ENCODE measurements around the gene LRP11.

DNA sequence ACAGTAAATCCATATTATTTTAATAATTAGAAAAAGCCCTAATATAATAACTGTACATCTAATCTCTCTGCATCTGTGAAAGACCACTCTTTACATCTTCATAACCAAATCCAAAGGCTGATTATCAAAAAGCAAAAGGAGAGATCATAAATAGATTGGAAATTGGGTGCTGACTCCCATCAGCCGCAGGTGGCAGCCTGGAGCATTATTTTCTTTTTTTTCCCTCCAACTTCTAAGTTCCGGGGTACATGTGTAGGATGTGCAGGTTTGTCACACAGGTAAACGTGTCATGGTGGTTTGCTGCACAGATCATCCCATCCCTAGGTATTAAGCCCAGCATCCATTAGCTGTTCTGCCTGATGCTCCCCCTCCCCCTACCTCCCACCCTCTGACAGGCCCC, 30.5 kb downstream of the LRP11 start:
- TF ChIP-seq EZH2 (IDR thresholded peaks at IDR 0.05; ENCODE audit: insufficient read depth, poor library complexity, severe bottlenecking) (no peak), EZH2phosphoT487 (IDR thresholded peaks at IDR 0.05; ENCODE audit: insufficient read depth, low read depth) (no peak)

All from GM23248 (cell line).